Esophagus squamous epithelium (tissue), 4 donors: Measurements from ENCODE around the gene THAP7.

Source experiments
- CTCF ChIP-seq, 6 experiments: fragments of 450-650 bp in 4 of 6; fragments of 200-600 bp in 2 of 6; sonication (generic) in 2 of 6; IDR thresholded peaks; one replicate each; pipeline ENCODE4 v1.5.1; 2016 to 2019; ENCODE audit warnings: antibody characterized with exemption in 6 of 6, mild to moderate bottlenecking in 4 of 6, moderate library complexity in 4 of 6
- POLR2A ChIP-seq, 4 donors: fragments of 450-650 bp; IDR thresholded peaks; one replicate each; pipeline ENCODE4 v1.6.1; 2017; ENCODE audit warnings: antibody characterized with exemption in 4 of 4, mild to moderate bottlenecking in 4 of 4, moderate library complexity in 3 of 4

- TF ChIP-seq POLR2A (IDR thresholded peaks at IDR 0.05) = no peak
- TF ChIP-seq CTCF (IDR thresholded peaks at IDR 0.05) = no peak
Observed at GRCh38 chr22:21047035-21047661, 45.2 kb upstream of the THAP7 start.
